GM19025 (cell line): ENCODE data around the gene KCNE4.
"Not testable (repeated sequence)": the region's sequence is repeated elsewhere in the genome, so short reads cannot be mapped to it uniquely, and the experiment has no call there.

Experiments
- ATAC-seq: cut with Tn5 transposase; IDR thresholded peaks from one replicate; pipeline ENCODE4 v1.9.1; 2021; ENCODE audit warnings: mild to moderate bottlenecking, low read depth, moderate library complexity; ENCODE audit not compliant: unreplicated experiment

KCNE4 gene

GRCh38 chr2:223055836-223056235 lies 3.8 kb downstream of the KCNE4 start:
- ATAC-seq, result no peak

GRCh38 chr2:223056701-223057418 lies 4.9 kb downstream of the KCNE4 start:
- no peak for ATAC-seq

GRCh38 chr2:223057569-223057968 lies 5.6 kb downstream of the KCNE4 start:
- ATAC-seq, result no peak

- no peak for ATAC-seq
These were observed 7.1 kb downstream of the KCNE4 start for GRCh38 chr2:223058952-223059716.

GRCh38 chr2:223060201-223060825 lies 8.3 kb downstream of the KCNE4 start:
- ATAC-seq, result no peak

GRCh38 chr2:223062396-223062795 lies 10.4 kb downstream of the KCNE4 start:
- ATAC-seq, result no peak

GRCh38 chr2:223065107-223065506 lies 13.1 kb downstream of the KCNE4 start:
- no peak for ATAC-seq

- ATAC-seq, result no peak
These were observed 14.7 kb downstream of the KCNE4 start for GRCh38 chr2:223066721-223067120.

GRCh38 chr2:223068071-223068470 lies 16.1 kb downstream of the KCNE4 start:
- ATAC-seq, result no peak

- ATAC-seq, result no peak
These were observed 17.5 kb downstream of the KCNE4 start for GRCh38 chr2:223069465-223069864.

- ATAC-seq, result no peak
These were observed 18.0 kb downstream of the KCNE4 start for GRCh38 chr2:223069988-223070387.

- ATAC-seq, result no peak
These were observed 19.1 kb downstream of the KCNE4 start for GRCh38 chr2:223071139-223071538.

GRCh38 chr2:223072826-223073225 lies 20.8 kb downstream of the KCNE4 start:
- no peak for ATAC-seq

- ATAC-seq, result peak; percentile 87
These were observed 23.6 kb downstream of the KCNE4 start for GRCh38 chr2:223075301-223076270.

- no peak for ATAC-seq
These were observed 24.6 kb downstream of the KCNE4 start for GRCh38 chr2:223076573-223076972.

GRCh38 chr2:223078482-223078881 lies 26.5 kb downstream of the KCNE4 start:
- ATAC-seq, result no peak

GRCh38 chr2:223079378-223079777 lies 27.4 kb downstream of the KCNE4 start:
- ATAC-seq, result no peak

GRCh38 chr2:223079925-223080324 lies 27.9 kb downstream of the KCNE4 start:
- no peak for ATAC-seq

- ATAC-seq, result not testable (repeated sequence)
These were observed 28.9 kb downstream of the KCNE4 start for GRCh38 chr2:223080790-223081360.

GRCh38 chr2:223081789-223082188 lies 29.8 kb downstream of the KCNE4 start:
- ATAC-seq, result no peak
